NCI-H446 (cell line): ENCODE data around the gene B3GALT4.

Source experiments
- DNase-seq, 2 experiments: peaks; one replicate each; lab custom pipeline; 2025; lab: John Stamatoyannopoulos, UW

The B3GALT4 gene

DNA sequence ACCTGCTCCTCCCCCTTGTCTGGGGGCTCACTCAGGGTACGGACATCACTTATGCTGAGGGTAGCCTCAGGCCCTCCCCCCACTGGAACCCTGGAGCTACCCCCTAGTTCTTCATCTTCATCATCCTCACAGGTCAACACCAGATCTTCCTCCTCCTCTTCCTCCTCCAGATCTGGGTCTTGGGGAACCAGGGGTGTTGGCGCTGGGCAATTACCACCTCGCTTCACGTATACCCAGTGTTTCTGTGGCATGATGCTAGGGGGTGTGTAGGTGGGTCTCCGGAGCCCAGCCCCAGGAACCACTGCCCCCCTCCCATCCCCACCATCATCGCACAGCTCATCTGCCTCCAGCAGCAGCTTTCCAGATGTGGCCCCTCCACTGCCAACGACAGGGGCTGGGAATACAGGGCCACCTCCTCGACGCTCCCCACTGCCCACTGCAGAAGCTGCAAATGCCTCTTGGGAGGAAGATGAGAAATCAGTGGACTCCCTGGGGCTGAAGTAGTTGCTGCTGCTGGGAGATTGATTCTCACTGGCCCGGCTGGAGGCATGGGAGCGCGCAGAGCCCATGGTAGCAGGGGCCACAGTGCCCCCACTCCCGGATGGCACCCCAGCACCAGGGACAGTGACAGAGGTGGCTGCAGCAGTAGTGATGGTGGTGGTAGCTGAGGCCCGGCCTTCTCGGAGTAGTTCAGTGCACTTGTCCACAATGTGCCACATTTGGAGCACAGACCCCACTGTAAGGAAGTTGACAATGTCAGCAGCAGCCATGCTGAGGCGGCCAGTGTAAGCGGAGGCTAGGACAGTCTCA lies 39.1 kb downstream of the B3GALT4 start:
- DNase-seq: no peak

DNA sequence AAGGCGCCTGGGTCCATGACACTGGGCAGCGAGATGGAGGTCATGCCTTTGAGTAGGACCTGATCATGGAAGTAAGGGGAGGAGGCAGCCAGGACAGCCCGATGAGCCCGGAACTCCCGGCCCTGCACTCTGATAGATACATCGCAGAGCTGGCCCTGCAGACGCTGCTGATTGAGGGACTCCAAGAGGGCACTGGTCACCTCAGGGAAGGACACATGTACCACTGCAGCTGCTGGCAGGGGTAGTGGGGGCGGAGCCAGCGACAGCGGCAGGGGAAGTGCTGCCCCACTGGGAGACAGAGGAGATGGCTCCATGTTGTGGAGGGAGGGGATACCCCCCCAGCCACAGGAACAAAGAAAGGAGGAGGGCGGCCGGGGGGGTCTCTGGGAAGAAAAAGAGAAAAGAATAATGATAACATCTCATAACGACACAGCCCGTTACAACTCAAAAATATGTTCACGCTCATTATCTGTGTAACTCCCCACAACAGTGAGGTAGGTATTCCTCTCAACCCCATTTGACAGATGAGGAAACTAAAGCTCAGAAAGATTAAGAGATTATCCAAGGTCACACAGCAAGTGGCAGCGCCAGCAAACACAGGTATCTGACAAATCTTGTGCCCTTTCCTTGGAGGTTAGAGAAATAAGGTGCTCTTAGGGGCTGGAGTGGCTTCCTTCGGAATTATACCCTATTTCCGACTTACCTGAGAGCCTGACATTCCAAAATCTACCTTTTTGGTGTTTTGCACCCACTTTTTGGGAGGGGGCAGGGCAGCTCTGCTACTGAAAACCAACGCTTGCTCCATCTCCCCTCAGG lies 39.9 kb downstream of the B3GALT4 start:
- no peak for DNase-seq

DNA sequence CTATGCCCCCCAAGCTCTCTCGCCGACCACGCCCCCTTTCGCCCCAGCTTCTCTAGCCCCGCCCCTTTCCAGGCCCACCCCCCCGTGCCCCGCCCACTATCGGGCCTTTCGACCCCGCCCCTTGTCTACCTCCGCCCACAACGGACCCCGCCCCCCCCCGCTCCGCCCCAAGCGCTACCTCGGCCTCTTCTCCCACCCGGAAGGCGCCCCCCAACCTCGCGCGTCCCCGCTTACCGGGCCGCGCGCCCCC lies 40.4 kb downstream of the B3GALT4 start:
- DNase-seq: no peak

- DNase-seq: peak; percentile 96 to 98
Measured at GRCh38 chr6:33317669-33318425, 40.9 kb downstream of the B3GALT4 start, which contains the start of gene ZBTB22. ZBTB22 (minus strand) TSS chr6:33317744; CDS start chr6:33316916, 828 bp downstream.

- DNase-seq: no peak
Measured at GRCh38 chr6:33318426-33319073, 41.6 kb downstream of the B3GALT4 start.

DNA sequence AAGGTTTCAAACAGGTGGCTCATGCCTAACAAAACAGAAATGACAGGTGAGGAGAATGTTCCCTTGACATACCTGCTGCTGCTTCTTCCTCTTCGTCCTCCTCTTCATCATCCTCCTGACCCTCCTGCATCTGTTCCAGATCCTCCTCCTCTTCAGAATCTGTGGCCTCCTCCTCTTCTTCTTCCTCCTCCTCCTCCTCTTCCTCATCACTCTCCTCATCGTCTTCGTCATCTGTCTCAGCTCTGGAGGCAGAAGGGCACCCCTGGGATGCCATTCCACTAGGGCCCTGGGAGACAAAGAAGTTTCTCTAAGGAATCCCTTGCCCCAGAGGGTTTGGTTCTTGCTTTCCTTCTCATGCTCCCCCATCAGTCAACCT lies 43.0 kb downstream of the B3GALT4 start:
- no peak for DNase-seq

DNA sequence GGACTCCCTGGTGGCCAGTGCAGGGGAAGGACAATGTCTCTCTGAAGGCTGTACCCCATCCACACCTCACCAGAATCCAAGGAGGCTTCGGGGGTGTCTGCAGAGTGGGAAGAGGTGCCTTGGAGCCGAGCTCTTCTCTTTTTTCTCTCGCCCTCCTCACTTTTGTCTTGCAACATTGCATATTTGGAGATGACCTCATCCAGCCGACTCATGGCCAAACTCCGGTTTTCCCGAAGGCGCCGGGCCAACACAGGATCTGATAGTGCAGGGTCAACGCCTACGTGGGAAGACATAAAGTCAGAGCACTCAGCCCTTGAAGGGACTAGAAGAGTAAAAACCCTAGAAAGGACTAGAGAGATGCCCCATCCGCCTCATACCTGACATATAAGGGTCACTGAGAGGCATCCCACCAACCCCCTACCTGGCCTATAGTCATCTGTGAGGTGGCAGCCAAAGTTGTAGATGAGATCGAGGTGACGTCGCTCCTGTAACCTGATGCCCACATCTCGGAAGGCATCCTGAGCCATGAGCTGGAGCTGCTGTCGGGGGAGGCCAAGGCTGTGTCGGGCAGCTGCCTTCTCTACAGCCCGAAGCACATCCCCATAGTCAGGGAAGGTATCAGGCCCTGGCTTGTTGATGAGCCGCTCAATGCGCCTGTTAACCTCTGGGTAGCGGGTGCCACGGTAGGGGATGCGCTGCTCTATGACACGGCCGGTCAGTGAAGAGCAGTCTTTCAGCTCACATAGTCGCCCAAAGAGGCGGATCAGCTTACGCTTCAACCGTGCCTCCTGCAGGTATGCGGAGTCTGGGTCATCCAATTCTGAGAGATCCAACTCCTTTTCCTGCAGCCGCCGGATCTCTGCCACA lies 43.6 kb downstream of the B3GALT4 start:
- DNase-seq: no peak

DNA sequence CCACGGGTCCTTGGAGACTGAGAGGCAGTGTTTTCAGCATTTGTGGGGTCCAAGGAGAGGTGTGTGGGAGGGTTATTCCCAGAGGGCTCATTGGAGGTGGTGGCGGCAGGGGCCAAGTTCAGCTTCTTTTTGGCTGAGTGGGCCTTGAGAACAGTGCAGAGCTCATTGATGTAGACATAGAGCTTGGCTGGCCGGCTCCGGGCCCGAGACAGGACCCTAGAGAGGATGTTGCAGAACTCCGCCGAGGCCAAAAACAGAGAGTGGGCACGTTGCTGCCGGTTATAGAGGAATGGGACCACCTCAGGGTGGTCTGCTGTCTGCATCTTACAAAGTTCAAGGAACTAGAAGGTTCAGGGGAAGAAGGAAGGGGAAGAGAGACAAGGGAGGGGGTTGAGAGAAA lies 44.3 kb downstream of the B3GALT4 start:
- no peak for DNase-seq

DNA sequence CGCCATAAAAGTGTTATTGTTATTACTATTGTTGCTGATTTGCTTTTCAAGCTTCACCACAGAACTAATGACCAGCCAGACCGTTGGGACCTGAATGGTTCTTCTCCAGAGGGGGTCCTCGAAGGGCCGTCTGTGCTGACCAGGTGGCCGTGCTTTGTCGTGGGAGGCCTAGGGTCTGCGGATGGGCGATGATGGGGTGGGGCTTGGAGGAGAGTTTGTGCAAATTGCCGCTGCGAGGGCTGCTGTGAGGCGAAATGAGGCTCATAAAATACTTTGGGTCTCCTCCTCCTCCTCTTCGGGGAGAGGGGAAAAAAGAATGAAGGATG lies 46.7 kb downstream of the B3GALT4 start:
- DNase-seq: no peak

GRCh38 chr6:33324125-33324524 lies 47.2 kb downstream of the B3GALT4 start:
- DNase-seq: no peak
